Raji (cell line): ENCODE results near the gene LAMB2.

Experiments used
- POLR2A ChIP-seq: IDR thresholded peaks from 2 replicates; pipeline ENCODE4 v1.6.1; 2011; ENCODE audit warnings: low read depth, low read length, control low read depth; ENCODE audit not compliant: insufficient read depth

LAMB2 gene

DNA sequence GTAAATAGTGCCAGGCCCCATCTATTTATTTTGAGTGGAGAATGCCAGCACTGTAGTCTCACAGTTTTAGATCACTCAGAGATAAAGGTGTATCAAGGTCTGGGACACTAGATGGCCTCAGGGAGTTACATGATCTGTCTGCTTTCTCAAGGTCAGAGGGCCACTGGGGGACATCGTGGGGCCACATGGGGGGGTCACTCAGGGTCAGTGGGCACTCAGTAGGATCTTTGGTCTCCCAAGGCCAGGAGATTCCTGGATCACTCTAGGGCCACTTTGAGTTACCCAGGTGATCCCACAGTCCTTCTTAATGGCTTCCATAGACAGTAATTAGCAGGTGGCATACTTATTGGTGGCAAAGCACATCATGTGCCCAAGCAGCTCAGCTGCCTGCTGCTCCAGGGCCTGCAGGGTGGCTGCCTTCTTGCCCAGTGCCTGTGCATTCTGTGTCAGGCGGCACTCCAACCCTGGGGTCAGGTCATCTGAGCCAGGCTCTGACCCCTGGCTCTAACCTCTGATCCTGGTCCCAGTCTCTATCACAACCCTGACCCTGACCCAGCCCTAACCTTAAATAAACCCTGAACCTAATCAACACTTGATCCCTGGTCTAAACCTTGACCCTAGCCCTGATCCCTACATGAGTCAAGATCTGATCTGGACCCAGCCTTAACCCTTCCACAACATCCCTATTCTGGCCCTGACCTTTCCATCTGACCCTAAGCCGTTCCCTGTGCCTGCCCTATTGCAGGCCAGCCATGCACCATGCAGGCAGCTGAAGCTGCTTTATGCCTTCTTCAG is 1.8 kb upstream of the LAMB2 start:
- no peak for TF ChIP-seq POLR2A

GRCh38 chr3:49133226-49133951 is 539 bp upstream of the LAMB2 start:
- no peak for TF ChIP-seq POLR2A

DNA sequence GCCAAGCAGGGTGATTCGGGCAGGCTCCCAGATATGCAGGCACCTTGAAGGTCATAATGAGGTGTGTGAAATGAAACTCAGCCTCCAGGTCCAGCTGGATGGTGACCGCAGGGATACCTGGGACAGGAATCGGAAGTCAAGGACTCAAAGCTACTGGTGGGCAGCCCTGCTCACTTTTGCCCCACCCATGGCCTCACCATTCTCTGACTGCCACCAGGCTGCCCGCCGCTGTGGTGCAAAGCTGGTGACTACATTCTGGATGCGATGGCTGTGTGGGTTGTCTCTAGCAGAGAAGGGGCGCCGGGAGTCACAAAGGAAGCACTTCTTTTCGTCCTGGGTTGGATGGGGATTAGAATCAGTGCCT is 795 bp downstream of the LAMB2 start:
- TF ChIP-seq POLR2A, result no peak

DNA sequence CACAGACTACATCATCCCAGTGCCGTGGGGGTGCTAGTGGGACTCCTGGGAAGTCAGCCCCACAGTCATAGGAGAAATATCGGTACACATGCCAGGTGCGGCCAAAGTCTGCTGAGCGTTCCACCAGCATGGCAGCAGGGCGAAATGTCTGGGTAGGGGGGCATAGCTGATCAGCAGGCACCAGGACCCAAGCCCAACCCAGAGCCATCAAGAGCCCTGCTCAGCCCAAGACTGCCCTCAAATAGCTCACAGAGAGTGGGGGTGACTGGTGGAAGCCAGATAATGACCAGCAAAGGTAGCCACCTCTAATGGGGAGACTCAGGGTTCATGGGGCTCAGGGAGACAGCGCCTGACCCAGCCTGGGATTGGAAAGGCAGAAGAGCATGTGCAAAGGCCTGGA is 1.3 kb downstream of the LAMB2 start:
- no peak for TF ChIP-seq POLR2A

DNA sequence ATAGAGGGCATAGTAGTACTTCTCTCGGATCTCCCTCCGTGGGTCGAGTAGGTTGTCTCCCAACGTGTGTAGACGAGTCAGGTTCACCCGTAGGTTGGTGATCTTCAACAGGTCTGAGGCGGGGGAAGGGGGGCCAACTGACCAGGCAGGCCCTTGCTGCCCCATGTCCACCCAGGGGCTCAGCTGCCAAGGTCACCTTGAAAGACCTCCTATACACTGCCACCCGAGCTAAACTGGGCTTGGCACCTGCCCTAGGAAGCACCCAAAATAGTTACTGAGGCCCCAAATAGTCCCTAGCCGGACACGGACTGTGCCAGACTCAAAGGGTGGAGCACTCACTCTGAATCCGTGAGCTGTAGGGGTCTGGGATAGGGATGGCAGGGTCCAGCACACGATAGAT is 1.8 kb downstream of the LAMB2 start:
- TF ChIP-seq POLR2A, result no peak

- no peak for TF ChIP-seq POLR2A
Observed at GRCh38 chr3:49124991-49125670, 7.7 kb downstream of the LAMB2 start.

- no peak for TF ChIP-seq POLR2A
Observed at GRCh38 chr3:49124203-49124602, 8.6 kb downstream of the LAMB2 start.

GRCh38 chr3:49123687-49124086 is 9.2 kb downstream of the LAMB2 start:
- no peak for TF ChIP-seq POLR2A

DNA sequence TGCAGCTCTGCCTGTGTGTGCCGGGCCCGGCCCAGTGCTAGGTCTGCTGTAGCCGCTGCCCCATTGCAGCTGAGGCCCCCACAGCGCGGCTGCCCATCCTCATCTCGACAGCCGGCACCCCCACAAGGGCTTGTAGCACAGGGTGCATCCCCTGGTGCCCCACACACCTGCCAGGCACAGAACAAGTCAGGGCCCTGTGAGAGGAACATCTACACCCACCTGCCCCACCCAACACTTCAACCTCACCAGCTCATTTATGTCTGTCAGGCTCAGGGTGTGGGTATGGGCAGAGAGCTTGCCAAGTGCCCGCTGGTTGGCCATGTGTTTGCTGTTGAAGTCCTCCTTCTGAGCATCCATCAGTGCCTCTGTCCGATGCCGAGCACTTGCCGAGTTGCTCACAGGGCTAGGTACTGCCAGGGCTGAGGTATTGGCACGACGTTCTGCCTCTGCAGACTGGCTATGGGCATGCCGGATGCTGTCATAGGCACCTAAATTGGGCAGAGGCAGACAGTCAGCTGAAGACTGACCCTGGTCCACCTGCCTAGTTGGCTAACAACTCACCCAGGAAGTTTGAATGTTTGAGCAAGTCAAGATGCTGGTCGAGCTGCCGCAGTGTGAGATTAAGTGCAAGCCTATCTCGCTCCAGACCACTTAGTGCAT is 9.8 kb downstream of the LAMB2 start:
- no peak for TF ChIP-seq POLR2A

DNA sequence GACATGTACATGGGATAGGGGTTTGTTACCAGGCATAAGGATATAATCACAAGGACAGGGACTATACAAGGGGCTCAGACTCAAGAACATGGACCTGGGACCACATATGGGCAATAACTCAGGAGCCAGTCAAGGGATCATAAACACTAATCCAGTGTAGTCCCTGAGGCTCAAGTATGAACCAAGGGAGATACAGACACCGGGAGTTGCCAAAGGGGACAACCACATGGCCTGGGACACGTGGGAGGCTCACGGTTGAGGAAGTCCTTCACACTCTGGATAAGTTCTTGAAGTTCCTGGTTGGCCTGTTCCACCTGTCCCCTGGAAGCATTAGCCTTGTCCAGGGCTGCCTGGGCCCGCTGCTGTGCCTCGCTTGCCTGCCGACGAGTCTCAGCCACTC is 10.4 kb downstream of the LAMB2 start:
- no peak for TF ChIP-seq POLR2A

DNA sequence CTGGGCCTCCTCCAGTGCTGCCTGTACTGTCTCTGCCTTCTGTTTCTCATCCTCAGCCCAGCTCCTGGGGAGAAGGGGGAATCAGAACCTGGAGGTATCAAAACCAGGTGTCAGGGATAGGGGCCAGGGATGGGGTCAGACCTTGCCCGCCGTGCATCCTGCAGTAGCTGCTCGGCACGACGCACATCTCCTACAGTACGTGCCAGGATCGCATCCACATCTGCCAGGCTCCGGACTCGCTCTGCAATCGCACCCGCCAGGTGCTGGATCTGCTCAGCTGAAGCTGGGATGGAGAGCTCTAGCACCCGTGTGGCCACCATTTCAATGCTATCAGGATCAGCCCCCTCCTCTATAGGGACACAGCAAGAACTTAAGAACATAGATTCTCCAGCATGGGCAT is 10.8 kb downstream of the LAMB2 start:
- no peak for TF ChIP-seq POLR2A

- no peak for TF ChIP-seq POLR2A
Observed at GRCh38 chr3:49121132-49121736, 11.6 kb downstream of the LAMB2 start.

DNA sequence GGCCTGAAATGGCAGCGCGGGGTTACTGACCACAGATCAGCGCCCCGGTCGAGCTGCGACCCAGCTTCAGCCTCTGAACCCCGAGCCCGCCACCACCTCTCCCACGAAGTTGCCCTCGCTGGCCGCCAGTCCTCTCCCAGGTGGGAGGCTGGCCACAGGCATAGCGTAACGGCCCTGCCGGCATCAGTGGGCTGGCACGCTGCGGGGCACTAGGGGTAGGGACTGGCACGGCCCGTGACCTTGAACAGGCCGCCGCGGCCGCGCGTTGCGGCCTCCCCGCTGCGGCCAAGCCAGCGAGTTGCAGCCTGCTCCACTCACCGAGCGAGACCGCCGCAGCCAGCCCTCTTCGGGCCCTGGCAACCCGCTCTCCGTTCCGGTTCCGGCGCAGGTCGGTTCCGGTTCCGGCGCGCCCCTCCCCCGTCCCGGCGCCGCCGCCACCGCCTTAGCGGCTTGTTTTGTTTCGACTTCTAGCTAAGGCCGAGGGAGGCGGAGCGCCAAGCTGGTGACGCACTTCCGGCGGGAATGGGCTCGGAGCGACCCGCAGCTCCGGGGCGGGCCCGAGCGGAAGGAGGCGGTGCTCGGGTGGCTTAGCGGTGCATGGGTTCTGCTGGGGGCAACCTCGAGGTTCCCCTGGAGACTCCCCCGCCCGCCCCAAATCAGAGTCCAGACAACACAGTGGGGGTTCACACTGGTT is 12.3 kb downstream of the LAMB2 start, which contains the start of gene USP19:
Gene USP19, minus strand, starts transcription at position 386 of the 694 bp plus-strand sequence. CDS start 1,678 bp downstream, outside the sequence.
- TF ChIP-seq POLR2A, result peak; percentile 93

DNA sequence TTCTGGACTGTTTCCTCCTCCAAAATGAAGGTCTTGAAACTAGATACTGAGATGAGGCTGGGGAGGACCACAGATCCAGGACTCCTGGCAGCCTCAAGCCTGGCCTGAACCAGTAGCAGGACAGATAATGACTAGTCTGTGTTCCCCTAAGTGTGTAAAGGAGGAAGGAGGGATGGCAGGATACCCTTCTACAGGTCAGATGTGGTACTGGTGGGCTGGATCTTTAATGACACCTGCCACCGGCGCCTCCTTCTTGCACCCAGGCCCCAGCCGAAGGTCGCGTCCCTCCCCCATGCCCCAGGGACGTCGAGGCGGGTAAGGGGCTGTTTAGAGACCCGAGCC is 12.8 kb downstream of the LAMB2 start:
- no peak for TF ChIP-seq POLR2A

- TF ChIP-seq POLR2A, result no peak
Observed at GRCh38 chr3:49119439-49119838, 13.4 kb downstream of the LAMB2 start.

DNA sequence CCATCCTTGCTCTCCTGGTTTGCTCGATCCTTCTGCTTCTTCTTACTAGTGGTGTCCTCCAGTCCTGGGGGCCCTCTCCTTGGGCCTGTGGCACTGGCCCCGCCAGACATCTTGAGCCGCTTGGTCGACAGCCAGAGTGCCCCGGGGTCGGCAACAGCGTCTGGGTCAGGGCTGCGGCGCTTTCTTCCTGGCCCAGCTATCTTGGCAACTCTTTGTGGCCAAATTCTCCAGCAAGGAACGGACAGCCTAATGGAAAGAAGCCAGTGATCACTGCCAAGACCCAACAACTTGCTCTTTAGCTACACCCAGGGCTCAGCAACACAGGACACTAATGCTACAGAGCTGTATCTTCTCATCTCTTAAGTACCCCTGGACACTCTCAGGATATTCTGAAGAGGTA is 13.8 kb downstream of the LAMB2 start:
- no peak for TF ChIP-seq POLR2A
